Measurements from ENCODE around the gene C10orf95. TPM values are rescaled to one million over a fixed set of nuclear protein-coding genes. Genes with fewer than 3 reads are reported as not detected.
A peak's percentile ranks its signal among the peaks of the same experiment; 100 is the strongest.

The C10orf95 gene
- total RNA-seq, 2 donors from 2014 or later, result 2.8 to 4.8 TPM

DNA sequence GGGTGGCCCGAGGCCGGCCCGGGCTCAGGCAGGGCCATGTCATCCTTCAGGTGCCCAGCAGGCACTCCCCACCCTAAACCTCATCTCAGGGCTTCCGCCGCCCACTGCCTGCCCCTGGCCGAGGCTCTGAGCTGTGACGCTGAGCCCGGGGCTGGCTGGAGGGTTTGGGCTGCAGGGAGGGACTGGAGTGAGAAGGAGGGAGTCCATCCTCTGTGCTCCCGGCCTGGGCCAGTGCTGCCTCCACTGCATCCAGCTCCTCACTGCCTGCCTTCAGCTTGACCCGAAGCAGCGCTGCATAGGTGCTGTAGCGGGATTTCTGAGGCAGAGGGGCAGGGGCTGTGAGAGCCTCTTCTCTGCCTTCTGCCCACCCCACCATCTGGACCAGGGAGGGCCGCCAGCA, 48.2 kb downstream of the C10orf95 start:
- peak overlapping the region in 1 of 2 donors; percentile 24 for H3K9ac ChIP-seq (ENCODE audit: low read depth in 2 of 2, low read length in 2 of 2)
- H3K9me3 ChIP-seq, result no peaks in the 10 kb centered on the region
- H3K4me3 ChIP-seq, result no peak overlapping the region
- no peak overlapping the region for H3K27ac ChIP-seq
- intact Hi-C loops (cut with DNase I), result no loop called here
- TF ChIP-seq, protein P1, sequence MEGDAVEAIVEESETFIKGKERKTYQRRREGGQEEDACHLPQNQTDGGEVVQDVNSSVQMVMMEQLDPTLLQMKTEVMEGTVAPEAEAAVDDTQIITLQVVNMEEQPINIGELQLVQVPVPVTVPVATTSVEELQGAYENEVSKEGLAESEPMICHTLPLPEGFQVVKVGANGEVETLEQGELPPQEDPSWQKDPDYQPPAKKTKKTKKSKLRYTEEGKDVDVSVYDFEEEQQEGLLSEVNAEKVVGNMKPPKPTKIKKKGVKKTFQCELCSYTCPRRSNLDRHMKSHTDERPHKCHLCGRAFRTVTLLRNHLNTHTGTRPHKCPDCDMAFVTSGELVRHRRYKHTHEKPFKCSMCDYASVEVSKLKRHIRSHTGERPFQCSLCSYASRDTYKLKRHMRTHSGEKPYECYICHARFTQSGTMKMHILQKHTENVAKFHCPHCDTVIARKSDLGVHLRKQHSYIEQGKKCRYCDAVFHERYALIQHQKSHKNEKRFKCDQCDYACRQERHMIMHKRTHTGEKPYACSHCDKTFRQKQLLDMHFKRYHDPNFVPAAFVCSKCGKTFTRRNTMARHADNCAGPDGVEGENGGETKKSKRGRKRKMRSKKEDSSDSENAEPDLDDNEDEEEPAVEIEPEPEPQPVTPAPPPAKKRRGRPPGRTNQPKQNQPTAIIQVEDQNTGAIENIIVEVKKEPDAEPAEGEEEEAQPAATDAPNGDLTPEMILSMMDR (IDR thresholded peaks at IDR 0.05), result no peak
- no peak for DNase-seq
- peaks cover 6% of the 10 kb centered on the region for H3K36me3 ChIP-seq
- no peaks in the 10 kb centered on the region for H3K27me3 ChIP-seq
- H3K4me1 ChIP-seq, result no peaks in the 10 kb centered on the region

DNA sequence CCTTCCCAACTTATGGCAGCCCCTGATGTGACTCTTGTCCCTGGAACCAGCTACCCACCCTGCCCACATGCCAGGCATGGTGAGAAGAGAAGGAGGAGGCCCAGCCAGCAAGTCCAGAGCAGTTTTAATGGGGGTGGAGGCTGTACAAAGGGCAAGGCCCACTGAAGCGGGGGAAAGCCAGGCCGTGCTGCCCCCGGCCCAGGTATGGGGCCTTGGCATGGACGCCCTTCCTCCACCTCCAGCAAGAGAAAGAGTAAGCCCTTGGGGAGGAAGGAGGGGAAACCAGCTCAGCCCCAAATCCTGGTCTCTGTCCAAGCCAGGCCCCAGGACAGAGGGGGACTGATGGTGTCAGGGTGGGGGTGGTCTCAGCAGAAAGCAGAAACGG, 48.8 kb downstream of the C10orf95 start:
- Histone ChIP-seq H3K4me3 (no peak overlapping the region), H3K27ac (no peak overlapping the region), H3K36me3 (peaks cover 6% of the 10 kb centered on the region), H3K4me1 (no peaks in the 10 kb centered on the region), H3K9ac (ENCODE audit: low read depth in 2 of 2, low read length in 2 of 2) (no peak overlapping the region), H3K9me3 (no peaks in the 10 kb centered on the region), H3K27me3 (no peaks in the 10 kb centered on the region)
- intact Hi-C loops (cut with DNase I), result no loop called here
- no peak for DNase-seq
- TF ChIP-seq, protein P1 (IDR thresholded peaks at IDR 0.05), result no peak

DNA sequence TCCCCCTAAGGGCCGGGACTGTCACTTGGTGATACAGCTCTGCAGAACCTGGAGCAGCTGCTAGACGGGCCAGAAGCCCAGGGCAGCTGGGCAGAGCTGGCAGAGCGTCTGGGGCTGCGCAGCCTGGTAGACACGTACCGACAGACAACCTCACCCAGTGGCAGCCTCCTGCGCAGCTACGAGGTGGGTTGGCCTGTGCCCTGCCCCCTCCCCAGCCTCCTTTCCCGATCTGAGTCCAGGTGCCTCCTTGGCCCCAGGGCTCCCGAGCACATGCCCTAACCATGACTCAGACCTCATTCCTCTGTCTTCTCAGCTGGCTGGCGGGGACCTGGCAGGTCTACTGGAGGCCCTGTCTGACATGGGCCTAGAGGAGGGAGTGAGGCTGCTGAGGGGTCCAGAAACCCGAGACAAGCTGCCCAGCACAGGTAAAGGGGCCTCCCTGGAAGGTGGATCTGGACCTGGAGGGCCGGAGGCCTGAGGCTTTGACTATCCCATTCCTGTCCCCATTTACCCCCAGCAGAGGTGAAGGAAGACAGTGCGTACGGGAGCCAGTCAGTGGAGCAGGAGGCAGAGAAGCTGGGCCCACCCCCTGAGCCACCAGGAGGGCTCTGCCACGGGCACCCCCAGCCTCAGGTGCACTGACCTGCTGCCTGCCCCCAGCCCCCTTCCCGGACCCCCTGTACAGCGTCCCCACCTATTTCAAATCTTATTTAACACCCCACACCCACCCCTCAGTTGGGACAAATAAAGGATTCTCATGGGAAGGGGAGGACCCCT, 49.4 kb downstream of the C10orf95 start:
- Histone ChIP-seq H3K9ac (ENCODE audit: low read depth in 2 of 2, low read length in 2 of 2) (no peak overlapping the region), H3K27me3 (no peaks in the 10 kb centered on the region), H3K4me1 (peaks cover 1% of the 10 kb centered on the region), H3K27ac (no peak overlapping the region), H3K4me3 (no peak overlapping the region), H3K36me3 (peaks cover 6% of the 10 kb centered on the region), H3K9me3 (no peaks in the 10 kb centered on the region)
- intact Hi-C loops (cut with DNase I), result no loop called here
- no peak for DNase-seq
- TF ChIP-seq, protein P1 (IDR thresholded peaks at IDR 0.05), result no peak

DNA sequence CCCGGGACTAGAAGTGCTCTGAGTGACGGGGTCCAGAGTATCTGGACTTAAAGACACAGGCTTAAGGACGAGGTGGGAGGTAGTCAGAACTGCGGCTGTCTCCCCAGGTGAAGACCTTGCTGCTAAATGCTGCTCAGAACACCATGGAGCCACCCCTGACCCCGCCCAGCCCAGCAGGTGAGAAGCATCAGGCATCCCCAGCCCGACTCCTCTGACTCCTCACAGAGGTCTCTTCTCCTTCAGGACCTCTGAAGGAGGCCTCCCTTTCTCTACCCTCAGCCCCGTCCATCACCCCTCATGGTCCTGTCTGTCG, 50.0 kb downstream of the C10orf95 start:
- Histone ChIP-seq H3K9me3 (no peaks in the 10 kb centered on the region), H3K9ac (ENCODE audit: low read depth in 2 of 2, low read length in 2 of 2) (no peak overlapping the region), H3K4me1 (peaks cover 7% of the 10 kb centered on the region), H3K27ac (no peak overlapping the region), H3K4me3 (no peak overlapping the region), H3K36me3 (peaks cover 6% of the 10 kb centered on the region), H3K27me3 (no peaks in the 10 kb centered on the region)
- DNase-seq, result no peak
- intact Hi-C loops (cut with DNase I), result no loop called here
- TF ChIP-seq, protein P1 (IDR thresholded peaks at IDR 0.05), result no peak

DNA sequence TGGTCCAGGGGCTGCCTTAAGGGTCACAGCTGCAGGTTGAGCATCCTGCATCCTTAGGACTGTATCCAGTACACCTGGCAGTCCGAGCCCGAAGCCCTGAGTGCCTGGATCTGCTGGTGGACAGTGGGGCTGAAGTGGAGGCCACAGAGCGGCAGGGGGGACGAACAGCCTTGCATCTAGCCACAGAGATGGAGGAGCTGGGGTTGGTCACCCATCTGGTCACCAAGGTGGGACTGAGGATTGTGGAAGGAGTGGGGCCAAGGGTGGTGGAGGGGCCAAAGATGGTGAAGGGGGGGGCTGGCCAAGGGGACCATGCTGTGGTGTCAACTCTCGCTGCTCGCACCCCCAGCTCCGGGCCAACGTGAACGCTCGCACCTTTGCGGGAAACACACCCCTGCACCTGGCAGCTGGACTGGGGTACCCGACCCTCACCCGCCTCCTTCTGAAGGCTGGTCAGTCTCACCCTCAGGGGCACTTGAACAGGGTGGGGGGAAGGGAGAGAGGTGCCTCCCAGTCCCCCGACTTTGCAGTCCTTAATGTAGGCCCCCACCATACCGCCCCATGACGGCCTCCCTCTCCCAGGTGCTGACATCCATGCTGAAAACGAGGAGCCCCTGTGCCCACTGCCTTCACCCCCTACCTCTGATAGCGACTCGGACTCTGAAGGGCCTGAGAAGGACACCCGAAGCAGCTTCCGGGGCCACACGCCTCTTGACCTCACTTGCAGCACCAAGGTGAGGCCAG, 50.6 kb downstream of the C10orf95 start:
- H3K27me3 ChIP-seq, result no peaks in the 10 kb centered on the region
- TF ChIP-seq, protein P1 (IDR thresholded peaks at IDR 0.05), result no peak
- no peak overlapping the region for H3K4me3 ChIP-seq
- peaks cover 6% of the 10 kb centered on the region for H3K36me3 ChIP-seq
- no peak overlapping the region for H3K27ac ChIP-seq
- no peaks in the 10 kb centered on the region for H3K9me3 ChIP-seq
- H3K9ac ChIP-seq (ENCODE audit: low read depth in 2 of 2, low read length in 2 of 2), result no peak overlapping the region
- no peak for DNase-seq
- H3K4me1 ChIP-seq, result peaks cover 11% of the 10 kb centered on the region
- intact Hi-C loops (cut with DNase I), result no loop called here
